HL-60 (cell line): Measurements from ENCODE around the gene TMEM208.
A peak's percentile ranks its signal among the peaks of the same experiment; 100 is the strongest.

Experiments
- DNase-seq, 2 experiments: peaks; one replicate each; pipeline ENCODE4 v3.0.0-alpha.2; 2010 to 2020; ENCODE audit warnings: low read depth in 1 of 2, low spot score in 1 of 2
- H3K27ac ChIP-seq: fragments of 250-450 bp; sonication (Bioruptor Pico); replicated peaks from 2 replicates; pipeline ENCODE4 v1.5.1; 2020; ENCODE audit warnings: mild to moderate bottlenecking, moderate library complexity
- H3K27me3 ChIP-seq: fragments of 250-450 bp; sonication (Bioruptor Pico); 2 replicates; pipeline ENCODE4 v1.5.1; 2021; ENCODE audit warnings: mild to moderate bottlenecking, moderate library complexity; ENCODE audit not compliant: insufficient read depth, poor library complexity, severe bottlenecking
- H3K4me3 ChIP-seq: replicated peaks from 2 replicates; pipeline ENCODE4 v1.5.1; 2011; ENCODE audit warnings: mild to moderate bottlenecking, control low read depth, low read length; ENCODE audit not compliant: insufficient read depth
- CTCF ChIP-seq: IDR thresholded peaks from one replicate; pipeline ENCODE4 v1.5.1; 2011; ENCODE audit warnings: low read length, control low read depth, inconsistent platforms; ENCODE audit not compliant: insufficient read depth
- GABPA ChIP-seq: IDR thresholded peaks from 2 replicates; pipeline ENCODE4 v1.6.1; 2012; ENCODE audit warnings: low read depth
- POLR2AphosphoS5 ChIP-seq: IDR thresholded peaks from 2 replicates; pipeline ENCODE4 v1.6.1; 2012; ENCODE audit warnings: low read depth
- REST ChIP-seq: IDR thresholded peaks from 2 replicates; pipeline ENCODE4 v1.6.1; 2012; ENCODE audit warnings: low read depth; ENCODE audit not compliant: insufficient replicate concordance
- SPI1 ChIP-seq: IDR thresholded peaks from 2 replicates; pipeline ENCODE4 v1.6.1; 2012; ENCODE audit warnings: low read depth, mild to moderate bottlenecking, borderline replicate concordance
- long read RNA-seq: library from polyadenylated mRNA; unstranded; transcript quantifications from one replicate; pipeline ENCODE4 v2.0.0, GENCODE V29; 2020

TMEM208 gene
- long read RNA-seq, transcript TMEM208-201 (6 exons, 793 nt) = major isoform, 15 of 20 reads
- long read RNA-seq, partial matches to known transcripts = 0 of 20 reads
- long read RNA-seq, other reads (novel, unspliced or antisense) = 1 of 20 reads

- peak; percentile 98 for DNase-seq
- TF ChIP-seq REST (peak; percentile 35), SPI1 (peak; percentile 80), CTCF (no peak), POLR2AphosphoS5 (peak; percentile 93), GABPA (peak; percentile 100)
- Histone ChIP-seq H3K27me3 (no peaks in the 10 kb centered on the region), H3K27ac (peak within 1 kb of the TSS; percentile 58), H3K4me3 (peak within 1 kb of the TSS; percentile 100)
Measured at GRCh38 chr16:67226804-67227566, at the start of gene TMEM208. Gene TMEM208, plus strand, starts transcription at chr16:67227130. Its CDS starts 89 bp downstream, at chr16:67227219.

- Histone ChIP-seq H3K4me3 (peak overlapping the region; percentile 44), H3K27me3 (peaks cover 21% of the 10 kb centered on the region), H3K27ac (no peak overlapping the region)
- DNase-seq = peak in 1 of 2 experiments; percentile 54
- TF ChIP-seq CTCF (no peak), POLR2AphosphoS5 (no peak), GABPA (no peak), SPI1 (no peak), REST (no peak)
Measured at GRCh38 chr16:67177743-67178699, 48.9 kb upstream of the TMEM208 start.

GRCh38 chr16:67179421-67180080 lies 47.4 kb upstream of the TMEM208 start:
- TF ChIP-seq SPI1 (no peak), CTCF (no peak), REST (no peak), GABPA (no peak), POLR2AphosphoS5 (no peak)
- H3K27me3 ChIP-seq = peaks cover 7% of the 10 kb centered on the region
- no peak overlapping the region for H3K4me3 ChIP-seq
- H3K27ac ChIP-seq = no peak overlapping the region
- DNase-seq = no peak
